Transverse colon (tissue), 4 donors: ENCODE measurements around the gene CES2.

ENCODE experiments used
- CTCF ChIP-seq, 5 experiments: fragments of 200-600 bp in 3 of 5; fragments of 450-650 bp in 2 of 5; sonication (generic) in 3 of 5; IDR thresholded peaks; 1 replicate in 2 of 5; 2 replicates in 3 of 5; pipeline ENCODE4 v1.5.1; 2016 to 2017; ENCODE audit warnings: antibody characterized with exemption in 5 of 5, inconsistent platforms in 3 of 5, mild to moderate bottlenecking in 2 of 5, moderate library complexity in 1 of 5
- EP300 ChIP-seq: sonication (generic); formaldehyde crosslinking; IDR thresholded peaks from one replicate; pipeline ENCODE4 v1.6.1; 2017; ENCODE audit warnings: antibody characterized with exemption, low read depth
- POLR2A ChIP-seq: fragments of 450-650 bp; IDR thresholded peaks from one replicate; pipeline ENCODE4 v1.6.1; 2016; ENCODE audit warnings: antibody characterized with exemption, mild to moderate bottlenecking, moderate library complexity
- POLR2AphosphoS5 ChIP-seq, 3 donors: sonication (generic); formaldehyde crosslinking; IDR thresholded peaks; one replicate each; pipeline ENCODE4 v1.6.1; 2016; ENCODE audit warnings: antibody characterized with exemption in 3 of 3

GRCh38 chr16:66895689-66895979 is 39.7 kb upstream of the CES2 start:
- TF ChIP-seq CTCF (IDR thresholded peaks at IDR 0.05) (no peak), POLR2AphosphoS5 (IDR thresholded peaks at IDR 0.05) (no peak), POLR2A (no peak), EP300 (no peak)
